ENCODE measurements around the gene BHMT2. TPM values are rescaled to one million over a fixed set of nuclear protein-coding genes. Genes with fewer than 3 reads are reported as not detected.

BHMT2 gene
- total and polyA plus RNA-seq, 10 of the 15 experiments (the other 5 are each of a cell fraction or from before 2014, with no cell fraction given) = not detected

GRCh38 chr5:79086116-79086515, 16.5 kb downstream of the BHMT2 start (continued):
- TF ChIP-seq MTA2 (IDR thresholded peaks at IDR 0.05; ENCODE audit: low read depth) (peak; percentile 52), E4F1 (IDR thresholded peaks at IDR 0.05; ENCODE audit: borderline replicate concordance, partially characterized antibody) (no peak), NFXL1 (IDR thresholded peaks at IDR 0.05; ENCODE audit: borderline replicate concordance) (no peak)

- no peaks in the 10 kb centered on the region for H3K36me3 ChIP-seq (ENCODE audit: control insufficient read depth in 2 of 2, insufficient read depth in 2 of 2, low read length in 1 of 2)
- ATAC-seq = no peak
- TF ChIP-seq CREB1 (IDR thresholded peaks at IDR 0.05; ENCODE audit: low read depth) = no peak
- no peak for TF ChIP-seq EED (IDR thresholded peaks at IDR 0.05; ENCODE audit: low read depth)
- TF ChIP-seq CHD4 (IDR thresholded peaks at IDR 0.05) = no peak
- TF ChIP-seq ATF2 (IDR thresholded peaks at IDR 0.05; ENCODE audit: low read length) = no peak
- no peak for TF ChIP-seq MYC (IDR thresholded peaks at IDR 0.05; ENCODE audit: insufficient read depth, insufficient read length, insufficient replicate concordance, low read length, severe bottlenecking)
- no peak for TF ChIP-seq USF2 (IDR thresholded peaks at IDR 0.05; ENCODE audit: borderline replicate concordance, low read depth, low read length)
- no peak for TF ChIP-seq TCF7 (IDR thresholded peaks at IDR 0.05; ENCODE audit: borderline replicate concordance)
- TF ChIP-seq KDM1A (IDR thresholded peaks at IDR 0.05; ENCODE audit: borderline replicate concordance) = no peak
- no peak for TF ChIP-seq CBFB (IDR thresholded peaks at IDR 0.05; ENCODE audit: low read depth)
- no peak for TF ChIP-seq MYB (IDR thresholded peaks at IDR 0.05; ENCODE audit: borderline replicate concordance, low read depth, low read length)
- no peak for TF ChIP-seq IRF3 (IDR thresholded peaks at IDR 0.05)
- TF ChIP-seq HDGF (IDR thresholded peaks at IDR 0.05) = no peak
- no peak for DNase-seq (ENCODE audit: low read depth, low spot score)
- RAD21 ChIA-PET (ENCODE audit: unreplicated experiment) = no interaction called here
- in situ Hi-C loops (cut with MboI) (no loop called here), intact Hi-C loops (cut with micrococcal nuclease; ENCODE audit: unreplicated experiment) (no loop called here)
- SMC1A ChIA-PET (ENCODE audit: uncharacterized antibody, unreplicated experiment) = no interaction called here
- H3K27ac ChIP-seq (ENCODE audit: control insufficient read depth, insufficient read depth) = no peak overlapping the region
- FAIRE-seq = no peak
- no peaks in the 10 kb centered on the region for H3K79me2 ChIP-seq (ENCODE audit: control insufficient read depth, insufficient read depth, low read length)
- H2AFZ ChIP-seq (ENCODE audit: control insufficient read depth, low read depth, low read length) = no peak overlapping the region
- BruUV-seq (replicated peaks) = no TSS peak
- POLR2A ChIA-PET = no interaction called here
- CTCF ChIA-PET = interaction anchor here (1.1 kb wide), 1 partner anchor 10 kb away, joined by 5 read pairs; no protein-coding TSS in a partner anchor
- no peaks in the 10 kb centered on the region; a peak in 2 of 4 replicates for H3K27me3 ChIP-seq (replicated peaks in 1 of 2; ENCODE audit: control insufficient read depth in 2 of 2, insufficient read depth in 2 of 2, low read length in 1 of 2)
- H3K4me3 ChIP-seq = no peak overlapping the region
- no peaks in the 10 kb centered on the region for H3K4me1 ChIP-seq (ENCODE audit: control insufficient read depth, insufficient read depth, low read length)
- H3K9me3 ChIP-seq (replicated peaks; ENCODE audit: control insufficient read depth, insufficient read depth, low read length) = no peaks in the 10 kb centered on the region
- no peaks in the 10 kb centered on the region for H4K20me1 ChIP-seq (ENCODE audit: control insufficient read depth, insufficient read depth)
- 22% methylated on average over 4 of the region's 4 CpGs for WGBS (ENCODE audit: insufficient coverage, insufficient replicate concordance, low lambda C conversion rate, missing lambda C conversion rate)
- no peak overlapping the region for H3K4me2 ChIP-seq (ENCODE audit: control insufficient read depth, insufficient read depth)
- no peak overlapping the region for H3K9ac ChIP-seq (ENCODE audit: control insufficient read depth, insufficient read depth, low read length)
Measured at GRCh38 chr5:79088507-79088906, 18.9 kb downstream of the BHMT2 start.

Measured in GM12878 (cell line).